ENCODE measurements around the gene TMEM187. TPM values are rescaled to one million over a fixed set of nuclear protein-coding genes. Genes with fewer than 3 reads are reported as not detected.

The TMEM187 gene
- total and polyA plus RNA-seq, 2 donors (not counting 1 experiment from before 2014, with no cell fraction given), result 5.5 to 6.4 TPM

DNA sequence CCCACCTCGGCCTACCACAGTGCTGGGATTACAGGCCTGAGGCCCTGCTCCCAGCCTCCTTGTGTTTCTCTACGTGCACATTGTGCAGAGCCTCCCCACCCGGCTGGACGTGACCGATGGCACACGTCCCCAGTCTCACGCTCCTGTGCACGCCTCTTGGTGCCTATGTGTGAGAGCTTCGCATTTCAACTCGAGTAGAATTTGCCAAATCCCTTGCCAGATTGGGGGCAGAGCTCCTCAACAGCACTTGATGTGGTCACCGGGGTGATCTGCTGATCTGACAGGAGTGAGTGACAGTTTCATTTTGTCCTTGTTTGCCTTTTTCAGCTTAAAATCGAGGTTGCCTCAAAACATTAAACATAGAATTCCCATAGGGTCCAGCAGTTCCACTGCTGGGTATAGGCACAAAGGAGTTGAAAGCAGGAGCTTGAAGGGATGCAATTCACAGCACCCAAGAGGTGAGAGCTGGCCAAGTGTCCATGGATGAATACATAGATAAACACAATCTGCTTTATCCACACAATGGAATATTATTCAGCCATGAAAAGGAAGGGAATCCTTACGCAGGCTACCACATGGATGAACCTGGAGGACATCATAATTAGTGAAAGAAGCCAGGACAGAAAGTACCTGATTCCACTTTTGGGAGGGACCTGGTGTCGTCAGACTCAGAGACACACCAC is 17.6 kb downstream of the TMEM187 start:
- intact Hi-C loops (cut with micrococcal nuclease), result no loop called here
- Histone ChIP-seq H3K36me3 (replicated peaks in 1 of 2; ENCODE audit: control extremely low read depth in 1 of 2, control insufficient read depth in 1 of 2, extremely low read depth in 1 of 2, insufficient read depth in 2 of 2, low read length in 1 of 2) (no peaks in the 10 kb centered on the region), H3K79me2 (ENCODE audit: control insufficient read depth, insufficient read depth, low read length) (no peaks in the 10 kb centered on the region), H3K4me1 (ENCODE audit: control insufficient read depth in 2 of 2, insufficient read depth in 2 of 2, low read length in 2 of 2) (peaks cover 3 to 15% of the 10 kb centered on the region in 2 donors), H2AFZ (ENCODE audit: insufficient read depth, low read depth, low read length, poor library complexity, severe bottlenecking) (no peak overlapping the region), H3K27ac (ENCODE audit: low read length in 2 of 2) (no peak overlapping the region), H3K4me2 (replicated peaks; ENCODE audit: low read depth, low read length, poor library complexity, severe bottlenecking) (no peak overlapping the region), H3K27me3 (replicated peaks in 1 of 4; ENCODE audit: control extremely low read depth in 1 of 4, control insufficient read depth in 3 of 4, insufficient read depth in 4 of 4, low read length in 3 of 4) (no peaks in the 10 kb centered on the region), H3K9me3 (ENCODE audit: control extremely low read depth in 1 of 3, control insufficient read depth in 2 of 3, insufficient read depth in 1 of 3, low read length in 2 of 3) (no peaks in the 10 kb centered on the region), H3K4me3 (ENCODE audit: control extremely low read depth in 1 of 5, extremely low read depth in 1 of 5, insufficient read depth in 1 of 5, low read depth in 2 of 5, low read length in 4 of 5) (no peak overlapping the region), H3K9ac (ENCODE audit: low read length) (no peak overlapping the region), H4K20me1 (ENCODE audit: control insufficient read depth, insufficient read depth, low read length, poor library complexity, severe bottlenecking) (no peaks in the 10 kb centered on the region)
- ChIA-PET CTCF (no interaction called here), POLR2A (interaction anchor here (0.7 to 1.1 kb wide), 2 partner anchors 18 to 63 kb away, joined by 3 to 4 read pairs; no protein-coding TSS in a partner anchor)
- DNase-seq, result no peak
- Mint-ChIP-seq H3K9me3 (ENCODE audit: insufficient read depth) (no peaks in the 10 kb centered on the region), H3K27me3 (no peaks in the 10 kb centered on the region), H3K27ac (no peak overlapping the region), H3K4me3 (no peak overlapping the region), H3K4me1 (peaks cover 5% of the 10 kb centered on the region)
- WGBS (ENCODE audit: insufficient coverage), result 88% methylated on average over 8 of the region's 14 CpGs
- TF ChIP-seq EZH2 (IDR thresholded peaks at IDR 0.05; ENCODE audit: borderline replicate concordance, insufficient read depth, low read depth, low read length, poor library complexity, severe bottlenecking), result no peak
- TF ChIP-seq, protein P1, sequence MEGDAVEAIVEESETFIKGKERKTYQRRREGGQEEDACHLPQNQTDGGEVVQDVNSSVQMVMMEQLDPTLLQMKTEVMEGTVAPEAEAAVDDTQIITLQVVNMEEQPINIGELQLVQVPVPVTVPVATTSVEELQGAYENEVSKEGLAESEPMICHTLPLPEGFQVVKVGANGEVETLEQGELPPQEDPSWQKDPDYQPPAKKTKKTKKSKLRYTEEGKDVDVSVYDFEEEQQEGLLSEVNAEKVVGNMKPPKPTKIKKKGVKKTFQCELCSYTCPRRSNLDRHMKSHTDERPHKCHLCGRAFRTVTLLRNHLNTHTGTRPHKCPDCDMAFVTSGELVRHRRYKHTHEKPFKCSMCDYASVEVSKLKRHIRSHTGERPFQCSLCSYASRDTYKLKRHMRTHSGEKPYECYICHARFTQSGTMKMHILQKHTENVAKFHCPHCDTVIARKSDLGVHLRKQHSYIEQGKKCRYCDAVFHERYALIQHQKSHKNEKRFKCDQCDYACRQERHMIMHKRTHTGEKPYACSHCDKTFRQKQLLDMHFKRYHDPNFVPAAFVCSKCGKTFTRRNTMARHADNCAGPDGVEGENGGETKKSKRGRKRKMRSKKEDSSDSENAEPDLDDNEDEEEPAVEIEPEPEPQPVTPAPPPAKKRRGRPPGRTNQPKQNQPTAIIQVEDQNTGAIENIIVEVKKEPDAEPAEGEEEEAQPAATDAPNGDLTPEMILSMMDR (IDR thresholded peaks at IDR 0.05), result no peak
- no peak for ATAC-seq (ENCODE audit: low read depth)

DNA sequence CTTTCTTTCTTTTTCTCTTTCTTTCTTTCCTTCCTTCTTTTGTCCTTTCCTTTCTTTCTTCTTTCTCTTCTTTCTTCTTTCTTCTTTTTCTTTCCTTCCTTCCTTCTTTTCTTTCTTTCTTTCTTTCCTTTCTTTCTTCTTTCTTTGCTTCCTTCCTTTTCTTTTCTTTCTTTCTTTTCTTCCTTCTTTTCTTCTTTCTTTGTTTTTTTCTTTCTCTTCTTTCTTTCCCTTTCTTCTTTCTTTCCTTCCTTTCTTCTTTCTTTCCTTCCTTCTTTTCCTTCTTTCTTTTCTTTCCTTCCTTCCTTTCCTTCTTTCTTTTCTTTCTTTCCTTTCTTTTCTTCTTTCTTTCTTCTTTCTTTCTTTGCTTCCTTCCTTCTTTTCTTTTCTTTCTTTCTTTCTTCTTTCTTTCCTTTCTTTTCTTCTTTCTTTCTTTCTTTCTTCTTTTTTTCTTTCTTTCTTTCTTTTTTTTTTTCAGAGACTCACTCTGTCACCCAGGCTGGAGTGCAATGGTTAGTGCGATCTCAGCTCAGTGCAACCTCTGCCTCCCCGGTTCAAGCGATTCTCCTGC is 18.5 kb downstream of the TMEM187 start:
- Histone ChIP-seq H3K4me3 (ENCODE audit: control extremely low read depth in 1 of 5, extremely low read depth in 1 of 5, insufficient read depth in 1 of 5, low read depth in 2 of 5, low read length in 4 of 5) (no peak overlapping the region), H3K27ac (ENCODE audit: low read length in 2 of 2) (no peak overlapping the region), H2AFZ (ENCODE audit: insufficient read depth, low read depth, low read length, poor library complexity, severe bottlenecking) (no peak overlapping the region), H3K4me1 (ENCODE audit: control insufficient read depth in 2 of 2, insufficient read depth in 2 of 2, low read length in 2 of 2) (peaks cover 0 to 5% of the 10 kb centered on the region in 2 donors), H3K79me2 (ENCODE audit: control insufficient read depth, insufficient read depth, low read length) (no peaks in the 10 kb centered on the region), H3K27me3 (replicated peaks in 1 of 4; ENCODE audit: control extremely low read depth in 1 of 4, control insufficient read depth in 3 of 4, insufficient read depth in 4 of 4, low read length in 3 of 4) (no peaks in the 10 kb centered on the region), H3K9ac (ENCODE audit: low read length) (no peak overlapping the region), H3K36me3 (replicated peaks in 1 of 2; ENCODE audit: control extremely low read depth in 1 of 2, control insufficient read depth in 1 of 2, extremely low read depth in 1 of 2, insufficient read depth in 2 of 2, low read length in 1 of 2) (no peaks in the 10 kb centered on the region), H3K4me2 (replicated peaks; ENCODE audit: low read depth, low read length, poor library complexity, severe bottlenecking) (no peak overlapping the region), H3K9me3 (ENCODE audit: control extremely low read depth in 1 of 3, control insufficient read depth in 2 of 3, insufficient read depth in 1 of 3, low read length in 2 of 3) (no peaks in the 10 kb centered on the region), H4K20me1 (ENCODE audit: control insufficient read depth, insufficient read depth, low read length, poor library complexity, severe bottlenecking) (no peaks in the 10 kb centered on the region)
- no peaks in the 10 kb centered on the region for H3K9me3 Mint-ChIP-seq (ENCODE audit: insufficient read depth)
- no peak for TF ChIP-seq EZH2 (IDR thresholded peaks at IDR 0.05; ENCODE audit: borderline replicate concordance, insufficient read depth, low read depth, low read length, poor library complexity, severe bottlenecking)
- TF ChIP-seq, protein P1 (IDR thresholded peaks at IDR 0.05), result peak; percentile 36
- DNase-seq (no peak), ATAC-seq (ENCODE audit: low read depth) (no peak)
- POLR2A ChIA-PET, result no interaction called here
- no peak overlapping the region for H3K4me3 Mint-ChIP-seq
- H3K4me1 Mint-ChIP-seq, result no peaks in the 10 kb centered on the region
- H3K27me3 Mint-ChIP-seq, result no peaks in the 10 kb centered on the region
- intact Hi-C loops (cut with micrococcal nuclease), result no loop called here
- H3K27ac Mint-ChIP-seq, result no peak overlapping the region
- CTCF ChIA-PET, result no interaction called here
- no CpG with 5 or more reads among the region's 3 CpGs for WGBS (ENCODE audit: insufficient coverage)
